Nucleus accumbens (tissue), 56 donors: ENCODE results near the gene BFAR.
"Not testable (repeated sequence)": the region's sequence is repeated elsewhere in the genome, so short reads cannot be mapped to it uniquely, and the experiment has no call there.

ENCODE experiments used
- DNase-seq, 56 donors: peaks; one replicate each; lab custom pipeline; 2025; lab: John Stamatoyannopoulos, UW

BFAR gene

DNA sequence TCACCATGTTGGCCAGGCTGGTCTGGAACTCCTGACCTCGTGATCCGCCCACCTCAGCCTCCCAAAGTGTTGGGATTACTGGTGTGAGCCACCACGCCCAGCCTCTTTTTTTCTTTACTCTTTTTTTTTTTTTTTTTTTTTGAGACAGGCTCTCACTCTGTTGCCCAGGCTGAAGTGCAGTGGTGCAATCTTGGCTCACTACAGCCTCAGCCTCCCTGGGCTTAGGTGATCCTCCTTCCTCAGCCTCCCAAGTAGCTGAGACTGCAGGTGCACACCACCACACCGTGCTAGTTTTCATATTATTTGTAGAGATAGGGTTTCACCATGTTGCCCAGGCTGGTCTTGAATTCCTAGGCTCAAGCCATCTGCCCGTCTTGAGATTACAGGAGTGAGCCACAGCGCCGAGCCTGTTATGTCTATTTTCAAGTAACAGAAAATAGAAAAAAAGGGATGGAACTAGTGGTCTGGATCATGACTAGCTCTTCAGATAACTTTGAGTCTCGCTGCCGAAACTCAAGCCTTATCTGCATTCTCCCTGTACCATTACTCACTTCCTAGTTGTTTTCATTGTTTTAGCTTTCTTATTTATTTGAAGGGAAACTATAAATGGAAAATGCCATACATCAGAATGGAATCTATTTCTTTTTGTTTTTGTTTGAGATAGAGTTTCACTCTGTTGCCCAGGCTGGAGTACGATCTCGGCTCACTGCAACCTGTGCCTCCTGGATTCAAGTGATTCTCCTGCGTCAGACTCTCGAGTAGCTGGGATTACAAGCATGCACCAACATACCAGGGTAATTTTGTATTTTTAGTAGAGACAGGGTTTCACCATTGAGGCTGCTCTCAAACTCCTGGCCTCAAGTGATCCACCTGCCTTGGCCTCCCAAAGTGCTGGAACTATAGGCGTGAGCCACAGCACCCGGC lies 53.4 kb downstream of the BFAR start:
- DNase-seq = not testable (repeated sequence)

DNA sequence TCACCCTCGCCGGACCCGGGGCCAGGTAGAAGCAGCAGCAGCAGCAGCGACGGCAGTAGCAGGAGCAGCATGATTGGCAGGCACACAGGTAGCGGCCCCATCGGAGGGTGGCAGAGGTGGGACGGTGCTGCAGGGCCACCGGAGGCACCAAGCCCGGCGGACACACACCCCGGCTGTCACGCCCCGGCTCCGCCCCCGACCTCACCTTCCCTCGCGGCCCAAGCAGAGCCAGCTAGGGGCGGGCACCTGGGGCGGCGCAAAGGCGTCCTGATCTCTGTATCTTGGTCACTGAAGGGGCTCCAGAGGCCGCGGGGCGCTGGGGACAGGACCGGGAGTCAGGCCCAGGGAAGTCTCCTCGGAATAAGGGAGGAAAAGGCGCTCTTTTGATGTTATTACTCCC lies 61.4 kb downstream of the BFAR start, which contains the start of gene PLA2G10:
TSS of gene PLA2G10 (minus strand) at position 180 of the 400 bp plus-strand sequence. CDS start at position 101, 79 bp downstream.
- not testable (repeated sequence) for DNase-seq

DNA sequence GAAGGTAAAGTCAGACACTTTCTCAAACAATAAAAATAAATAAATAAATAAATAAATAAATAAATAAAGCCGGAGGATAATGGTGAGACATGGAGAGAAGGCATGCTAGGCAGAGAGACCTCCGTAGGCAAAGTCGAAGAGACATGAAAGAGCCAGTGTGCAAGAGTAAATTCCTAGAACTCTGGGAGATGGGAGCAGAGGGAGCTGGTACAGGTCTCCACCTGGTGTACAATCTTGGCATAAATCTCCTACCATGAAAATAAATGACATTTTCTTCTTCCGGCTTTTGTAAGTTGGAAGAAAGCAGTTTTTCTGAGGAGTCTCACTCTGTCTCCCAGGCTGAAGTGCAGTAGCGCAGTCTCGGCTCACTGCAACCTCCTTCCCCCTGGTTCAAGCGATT lies 69.1 kb downstream of the BFAR start:
- DNase-seq = not testable (repeated sequence)

DNA sequence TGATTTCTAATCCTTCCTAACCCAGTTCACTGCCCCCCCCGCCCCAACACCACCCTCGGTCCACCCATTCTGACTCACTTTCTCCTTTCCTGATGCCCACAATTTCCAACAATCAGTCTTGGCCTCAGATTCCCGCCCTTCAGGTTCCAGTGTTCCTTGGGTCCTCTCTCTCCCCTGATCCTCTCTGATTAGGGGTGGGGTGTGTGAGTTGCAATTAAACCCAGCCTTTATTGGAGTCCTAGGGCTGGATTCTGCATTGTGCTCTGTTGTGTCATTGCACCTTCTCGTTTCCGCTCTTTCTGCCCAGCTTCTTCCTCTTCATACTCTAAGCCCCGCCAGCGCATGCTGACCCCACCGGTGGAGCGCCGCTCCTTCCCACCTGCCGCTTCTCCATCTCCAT lies 69.9 kb downstream of the BFAR start:
- not testable (repeated sequence) for DNase-seq

DNA sequence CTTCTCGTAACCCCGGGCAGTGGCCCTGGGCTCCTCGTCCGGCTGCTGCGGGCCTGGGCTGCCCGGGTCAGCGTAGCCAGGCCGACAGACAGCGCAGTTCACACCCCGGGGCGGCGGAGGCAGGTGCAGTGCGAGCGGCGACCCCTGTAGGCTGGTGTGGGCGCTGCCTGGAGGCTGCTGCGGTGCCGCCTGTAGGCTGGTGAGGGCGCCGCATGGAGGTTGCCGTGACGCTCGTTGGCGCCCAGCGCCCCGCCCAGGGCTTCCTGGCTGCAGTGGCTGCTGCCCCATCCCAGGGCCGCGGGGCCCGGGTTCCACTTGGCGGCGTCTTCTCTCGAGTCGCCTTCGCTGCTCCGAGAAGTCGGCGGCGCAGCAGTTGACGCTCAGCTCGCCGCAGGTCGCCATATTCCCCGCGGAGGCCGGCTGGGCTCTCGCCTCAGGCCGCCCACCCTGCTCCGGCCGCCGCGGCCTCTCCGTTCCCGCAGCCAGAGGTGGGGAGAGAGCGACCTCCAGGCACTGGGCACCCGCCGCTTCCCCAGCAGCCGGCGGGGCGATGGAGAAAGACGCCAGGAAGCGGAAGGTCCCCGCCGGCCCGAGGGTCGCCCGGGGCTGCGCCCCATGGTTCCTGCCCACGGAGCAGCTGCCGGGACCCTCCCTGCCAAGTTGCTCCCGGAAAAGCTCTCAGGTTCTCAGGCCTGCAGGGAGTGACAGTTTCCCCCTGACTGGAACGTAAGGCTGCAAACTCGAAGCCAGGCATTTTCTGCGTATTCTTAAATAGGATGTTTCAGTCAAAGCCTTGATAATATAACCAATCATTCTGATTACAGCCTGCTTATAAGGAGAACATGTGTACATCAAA lies 70.6 kb downstream of the BFAR start, which contains the start of gene NPIPA3:
TSS of gene NPIPA3 (plus strand) at position 256 of the 856 bp plus-strand sequence. CDS start 5,533 bp downstream, outside the sequence.
- DNase-seq = not testable (repeated sequence)
